ENCODE results near the gene SLC9A8.
"Not testable (repeated sequence)": the region's sequence is repeated elsewhere in the genome, so short reads cannot be mapped to it uniquely, and the experiment has no call there.

SLC9A8 gene

DNA sequence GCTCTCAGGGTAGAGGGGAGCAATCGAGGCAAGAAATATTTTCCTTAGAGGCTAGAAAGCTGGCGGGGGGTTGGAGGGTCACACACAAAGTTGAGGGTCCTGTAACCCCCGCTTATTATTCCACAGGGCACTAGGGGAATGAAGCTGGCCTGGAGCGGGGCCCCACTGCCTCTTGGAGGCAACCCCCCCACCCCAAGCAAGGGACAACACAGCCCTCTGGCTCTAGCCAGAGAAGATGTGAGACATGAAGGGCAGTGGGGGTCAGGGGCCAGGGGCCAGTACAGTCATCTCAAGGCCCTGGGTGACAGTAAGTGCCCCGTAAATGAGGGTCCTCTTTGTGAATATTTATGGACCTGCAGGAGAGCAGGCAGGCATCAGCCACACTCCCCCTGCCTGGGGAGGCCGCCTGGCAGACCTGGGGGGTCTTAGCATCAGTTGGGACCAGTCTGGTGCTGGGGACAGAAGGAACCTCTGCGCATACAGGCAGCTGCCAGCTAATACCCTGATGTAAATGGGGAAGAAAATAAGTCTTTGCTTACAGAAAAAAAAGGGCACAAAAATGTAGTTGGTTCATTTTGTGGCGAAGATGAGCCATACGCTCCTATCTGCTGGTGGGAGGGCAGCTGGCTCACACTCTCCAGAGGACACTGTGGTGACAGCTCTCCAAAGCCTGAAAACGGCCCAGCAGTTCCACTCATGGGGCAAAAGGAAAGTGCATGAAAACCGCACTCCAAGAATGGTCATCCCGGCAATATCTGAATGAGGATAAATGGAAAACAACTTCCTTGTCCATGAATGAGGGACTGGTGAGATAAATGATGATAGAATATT is 80.8 kb downstream of the SLC9A8 start:
- DNase-seq (ENCODE audit: low read depth) = no peak

DNA sequence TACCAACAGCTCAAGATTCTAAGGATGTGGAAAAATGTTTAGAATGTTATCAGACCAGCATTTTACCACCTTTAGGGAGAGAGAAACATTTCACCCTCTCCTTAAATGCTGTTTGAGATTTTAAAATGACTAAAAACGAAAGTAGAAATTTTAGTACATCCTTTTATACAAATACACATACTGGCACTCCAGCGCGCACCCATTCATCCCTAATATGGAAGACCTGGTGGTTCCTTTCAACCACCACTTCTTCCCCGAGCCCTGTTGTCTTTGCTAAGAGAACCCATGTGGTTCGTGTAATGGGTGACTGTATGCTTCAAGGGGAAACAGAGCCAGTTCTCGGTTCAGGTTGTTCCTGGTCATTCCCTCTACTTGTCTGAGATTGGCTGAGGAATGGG is 81.4 kb downstream of the SLC9A8 start:
- no peak for DNase-seq (ENCODE audit: low read depth)

DNA sequence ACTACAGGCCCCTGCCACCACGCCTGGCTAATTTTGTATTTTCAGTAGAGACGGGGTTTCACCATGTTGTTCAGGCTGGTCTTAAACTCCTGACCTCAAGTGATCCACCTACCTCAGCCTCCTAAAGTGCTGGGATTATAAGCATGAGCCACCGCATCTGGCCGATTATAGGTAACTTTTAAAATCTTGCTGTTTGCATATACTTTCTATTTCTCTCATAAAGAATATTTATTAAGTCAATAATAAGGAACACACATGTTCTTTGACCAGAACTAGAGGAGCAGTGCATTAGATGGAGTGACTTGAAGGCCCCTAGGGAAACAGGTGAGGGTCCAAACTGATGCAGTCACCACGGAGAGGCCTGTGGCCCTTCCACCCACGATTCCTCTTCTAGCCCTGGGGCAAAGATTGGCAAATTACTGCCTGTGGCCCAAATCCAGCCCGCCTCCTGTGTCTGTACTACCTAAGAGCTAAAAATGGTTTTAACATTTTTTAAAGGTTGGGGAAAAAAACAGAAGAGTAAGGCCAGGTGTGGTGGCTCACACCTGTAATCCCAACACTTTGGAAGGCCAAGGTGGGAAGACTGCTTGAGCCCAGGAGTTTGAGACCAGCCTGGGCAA is 83.0 kb downstream of the SLC9A8 start:
- not testable (repeated sequence) for DNase-seq (ENCODE audit: low read depth)

DNA sequence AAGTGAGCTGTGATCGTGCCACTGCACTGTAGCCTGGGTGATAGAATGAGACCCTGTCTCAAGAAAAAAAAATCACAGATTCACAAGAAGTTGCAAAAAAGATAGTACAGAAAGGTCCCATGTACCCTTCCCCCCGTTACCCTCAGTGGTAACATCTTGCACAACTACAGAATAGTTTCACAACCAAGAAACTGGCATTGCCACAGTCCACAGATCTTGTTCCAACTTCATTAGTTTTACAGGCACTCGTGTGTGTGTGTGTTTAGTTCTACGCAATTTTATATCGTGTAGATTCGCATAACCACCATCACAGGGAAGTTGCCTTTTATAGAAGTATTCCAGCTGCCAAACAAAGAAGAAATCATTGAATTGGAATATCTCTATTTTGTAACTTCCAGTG is 83.6 kb downstream of the SLC9A8 start:
- DNase-seq (ENCODE audit: low read depth) = no peak

DNA sequence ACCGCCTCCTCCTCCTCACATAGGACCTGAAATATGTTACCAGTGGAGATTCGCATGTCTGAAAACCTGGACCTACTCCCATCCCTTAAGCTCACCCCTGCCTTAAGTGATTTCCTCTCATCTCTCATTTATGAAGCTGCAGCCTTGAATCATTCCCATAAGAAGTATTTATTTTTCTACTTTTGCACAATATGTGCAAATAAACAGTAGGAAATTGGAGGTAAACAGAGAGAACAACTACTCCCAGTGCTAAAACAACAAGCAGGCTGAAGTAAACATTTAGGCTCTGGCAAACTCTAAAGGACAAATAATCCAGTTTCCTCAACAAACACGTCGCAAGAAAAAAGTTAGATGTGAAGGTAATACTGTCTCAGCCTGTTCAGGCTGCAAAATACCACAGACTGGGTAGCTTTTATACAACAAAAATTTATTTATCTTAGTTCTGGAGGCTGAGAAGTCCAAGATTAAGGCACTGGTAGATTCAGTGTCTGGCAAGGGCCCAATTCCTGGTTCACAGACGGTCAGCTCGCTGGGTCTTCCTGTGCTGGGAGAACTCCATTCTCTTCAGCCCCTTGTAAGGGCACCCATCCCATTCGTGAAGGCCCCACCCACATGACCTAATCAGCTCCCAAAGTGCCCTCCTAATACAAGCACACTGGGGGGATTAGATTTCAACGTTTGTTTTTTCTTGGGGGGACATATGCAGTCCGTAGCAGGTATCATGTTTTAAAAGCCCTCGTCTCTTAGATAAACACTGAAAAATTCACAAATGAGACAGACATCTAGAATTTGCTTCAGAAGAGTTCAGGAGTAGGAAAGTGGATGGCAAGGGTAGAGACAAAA is 87.1 kb downstream of the SLC9A8 start:
- no peak for DNase-seq (ENCODE audit: low read depth)

DNA sequence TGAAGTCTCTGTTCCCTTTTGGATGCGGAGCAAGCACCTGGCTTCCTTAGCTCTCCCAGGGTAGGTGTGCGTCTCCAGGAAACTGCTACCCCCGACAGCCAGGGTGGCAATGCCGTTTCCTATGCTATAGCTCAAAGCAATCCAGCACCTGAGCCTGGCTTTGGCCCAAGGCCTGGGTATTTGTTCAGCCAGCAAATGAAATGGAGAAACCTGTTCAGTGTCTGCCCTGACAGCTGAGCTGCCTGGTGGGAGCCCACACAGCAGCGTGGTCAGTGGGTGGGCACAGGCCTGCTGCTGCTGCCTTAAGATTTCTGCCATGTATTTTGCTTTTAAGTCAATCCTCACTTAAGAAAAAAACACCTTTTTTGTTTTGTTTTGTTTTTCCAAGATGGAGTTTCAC is 89.0 kb downstream of the SLC9A8 start:
- no peak for DNase-seq (ENCODE audit: low read depth)

DNA sequence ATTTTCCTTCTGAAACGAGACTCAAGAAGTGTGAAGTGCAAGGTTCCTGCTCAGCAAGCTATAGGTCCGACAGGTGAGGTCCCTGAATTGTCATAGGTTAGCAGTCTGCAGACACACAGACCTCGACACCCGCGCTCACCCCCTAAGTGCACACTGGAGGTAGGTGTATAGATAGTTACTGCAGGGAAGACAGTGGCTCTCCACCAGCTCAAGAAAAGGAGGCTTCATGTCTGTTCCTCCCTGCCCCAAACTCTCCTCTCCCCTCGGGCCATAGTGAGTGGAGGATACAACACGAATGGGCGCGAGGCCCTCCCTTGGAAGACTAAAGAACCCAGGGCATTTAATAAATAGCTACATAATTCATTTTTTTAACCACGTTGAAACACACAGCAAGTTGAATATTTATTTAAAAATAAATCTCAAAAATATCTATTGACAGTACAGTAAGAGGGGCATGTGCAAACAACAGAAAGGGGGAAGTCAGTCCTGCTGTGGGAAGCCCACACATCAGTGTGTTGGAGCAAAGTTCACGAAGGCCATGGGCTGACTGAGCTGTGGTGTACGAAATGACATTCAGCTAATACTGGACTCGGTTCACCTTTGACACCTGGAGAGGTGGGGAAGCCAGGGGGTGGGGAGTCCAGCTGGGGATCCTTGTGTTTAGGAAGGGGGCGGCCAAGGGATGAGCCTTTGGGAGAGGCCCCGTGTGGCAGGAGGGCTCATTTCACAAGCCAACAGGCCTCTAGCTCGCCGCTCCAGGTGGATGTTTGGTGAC is 92.0 kb downstream of the SLC9A8 start:
- no peak for DNase-seq (ENCODE audit: low read depth)

DNA sequence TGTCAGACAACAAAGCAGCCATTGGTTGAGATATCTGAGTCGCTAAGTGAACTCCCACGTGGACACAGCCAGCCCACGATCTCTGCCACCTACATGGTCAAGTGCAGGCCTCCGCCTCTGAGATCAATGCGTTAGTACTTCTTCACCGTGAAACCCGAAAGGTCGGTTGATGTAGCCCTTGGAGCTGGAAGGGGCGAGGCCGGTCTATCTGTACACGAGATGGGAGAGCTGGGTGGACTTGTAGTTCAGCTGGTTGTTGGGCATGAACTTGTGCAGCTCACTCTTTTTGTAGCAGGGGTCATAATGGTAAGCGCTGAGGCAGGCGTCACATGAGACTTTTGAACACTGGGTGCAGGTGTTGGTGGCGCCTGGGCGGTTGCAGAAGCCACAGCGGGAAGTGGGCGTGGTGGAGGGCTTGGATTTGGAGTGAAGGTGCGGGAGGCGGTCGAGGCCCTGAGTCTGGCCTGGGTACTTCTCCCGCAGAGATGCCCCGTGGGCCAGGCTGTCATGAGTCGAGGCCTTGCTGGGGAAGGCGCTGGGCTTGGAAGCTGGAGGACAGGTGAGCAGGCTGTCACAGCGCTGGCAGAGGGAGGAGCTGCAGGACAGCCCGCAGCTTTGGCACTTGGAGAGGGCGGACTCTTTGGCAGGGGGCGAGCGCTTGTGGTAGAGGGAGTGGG is 92.9 kb downstream of the SLC9A8 start:
- no peak for DNase-seq (ENCODE audit: low read depth)

DNA sequence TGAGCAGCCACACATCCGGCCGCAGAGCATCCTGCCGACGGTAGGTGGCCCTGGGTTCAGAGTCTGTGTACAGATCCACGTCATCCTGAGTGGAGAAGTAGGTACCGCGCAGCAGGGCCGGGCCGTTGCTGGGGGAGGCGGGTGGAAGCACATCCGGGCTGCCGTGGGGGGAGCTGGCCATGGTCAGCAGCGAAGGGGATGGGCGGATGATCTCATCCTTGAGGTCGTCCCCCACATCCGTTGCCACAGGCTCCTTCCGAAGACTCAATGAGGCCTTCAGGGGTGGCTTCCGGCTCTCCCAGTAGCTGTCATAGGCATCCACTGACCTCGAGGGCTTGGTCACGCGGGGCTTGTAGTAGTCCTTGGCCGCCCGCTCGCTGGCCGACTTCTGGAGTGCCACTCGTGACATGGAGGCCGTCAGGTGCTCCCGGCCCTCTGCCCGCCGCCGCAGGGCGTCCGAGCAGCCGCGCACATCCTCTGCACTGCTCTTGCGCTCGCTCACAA is 93.5 kb downstream of the SLC9A8 start:
- DNase-seq (ENCODE audit: low read depth) = no peak

DNA sequence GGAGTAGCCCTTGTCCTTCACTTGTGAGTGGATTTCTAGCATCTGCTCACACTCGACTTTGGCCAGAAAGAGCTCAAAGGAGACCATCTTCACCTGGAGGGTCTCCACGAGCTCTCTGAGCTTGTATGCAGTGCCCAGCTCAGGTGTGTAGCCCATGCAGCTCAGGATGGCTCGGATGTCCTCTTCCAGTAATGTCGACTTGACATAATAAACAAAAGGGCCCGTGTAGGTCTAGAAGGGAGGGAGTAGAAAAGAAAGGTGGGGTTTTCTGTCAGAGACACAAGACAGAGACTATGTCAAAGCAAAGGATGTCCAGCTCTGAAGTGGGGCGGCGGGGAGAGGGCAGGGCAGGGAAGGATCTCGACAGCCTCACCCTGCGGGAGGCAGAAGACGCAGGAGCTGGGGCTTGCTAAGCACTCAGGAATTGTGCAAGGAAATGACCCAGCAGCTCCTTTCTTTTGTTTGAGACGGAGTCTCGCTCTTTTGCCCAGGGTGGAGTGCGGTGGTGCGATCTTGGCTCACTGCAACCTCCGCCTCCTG is 94.1 kb downstream of the SLC9A8 start:
- no peak for DNase-seq (ENCODE audit: low read depth)

DNA sequence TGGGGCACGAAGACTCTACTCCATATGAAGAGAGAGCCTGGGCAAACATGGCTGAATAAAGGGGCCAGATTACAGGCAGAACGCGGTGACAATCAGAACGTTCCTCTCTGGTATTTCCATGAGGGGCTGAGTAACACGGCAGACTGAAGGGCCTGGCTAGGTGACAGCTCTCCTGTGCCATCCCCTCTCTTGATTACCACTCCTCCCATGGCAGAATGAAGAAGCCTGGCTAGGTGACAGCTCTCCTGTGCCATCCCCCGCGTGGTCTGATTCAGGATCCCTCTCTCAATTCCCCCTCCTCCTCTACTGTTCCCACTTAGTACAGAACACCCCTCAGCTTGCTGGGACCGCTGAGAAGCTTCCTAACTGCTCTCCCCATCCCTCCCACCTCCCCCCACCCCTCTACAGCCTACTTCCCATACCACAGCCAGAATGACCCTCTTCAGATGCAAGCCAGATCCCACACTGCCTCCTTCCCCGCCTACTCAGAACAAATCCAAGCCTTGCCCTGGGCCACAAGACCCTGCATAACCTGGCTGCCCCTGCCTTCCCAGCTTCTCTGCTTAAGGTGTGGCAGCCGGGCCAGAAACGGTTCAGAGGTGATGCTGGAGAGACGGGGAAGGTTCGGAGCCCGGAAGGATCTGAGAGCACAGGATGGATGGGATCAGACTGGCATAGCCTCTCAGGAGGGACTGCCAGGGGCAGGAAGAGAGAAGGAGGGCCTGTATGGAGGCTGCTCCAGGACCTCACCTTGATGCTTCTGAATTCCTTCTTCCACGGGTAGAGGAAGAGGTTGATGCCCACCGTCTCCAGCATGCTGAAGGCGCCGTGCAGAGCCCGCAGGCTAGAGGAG is 95.0 kb downstream of the SLC9A8 start:
- no peak for DNase-seq (ENCODE audit: low read depth)

DNA sequence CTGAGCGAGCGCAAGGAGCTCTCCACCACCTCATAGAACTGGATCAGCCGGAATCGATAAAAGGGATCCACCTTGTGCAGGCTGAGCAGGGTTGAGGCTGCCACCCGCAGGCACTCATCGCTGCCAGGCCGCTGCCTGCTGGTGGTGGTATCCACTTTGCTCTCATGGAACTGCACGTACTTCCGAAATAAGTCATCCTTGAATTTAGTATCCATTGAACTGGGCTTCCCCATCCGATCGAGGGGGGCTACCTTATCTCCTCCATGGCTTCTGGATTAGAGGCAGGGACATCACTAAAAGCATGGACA is 95.6 kb downstream of the SLC9A8 start:
- no peak for DNase-seq (ENCODE audit: low read depth)

DNA sequence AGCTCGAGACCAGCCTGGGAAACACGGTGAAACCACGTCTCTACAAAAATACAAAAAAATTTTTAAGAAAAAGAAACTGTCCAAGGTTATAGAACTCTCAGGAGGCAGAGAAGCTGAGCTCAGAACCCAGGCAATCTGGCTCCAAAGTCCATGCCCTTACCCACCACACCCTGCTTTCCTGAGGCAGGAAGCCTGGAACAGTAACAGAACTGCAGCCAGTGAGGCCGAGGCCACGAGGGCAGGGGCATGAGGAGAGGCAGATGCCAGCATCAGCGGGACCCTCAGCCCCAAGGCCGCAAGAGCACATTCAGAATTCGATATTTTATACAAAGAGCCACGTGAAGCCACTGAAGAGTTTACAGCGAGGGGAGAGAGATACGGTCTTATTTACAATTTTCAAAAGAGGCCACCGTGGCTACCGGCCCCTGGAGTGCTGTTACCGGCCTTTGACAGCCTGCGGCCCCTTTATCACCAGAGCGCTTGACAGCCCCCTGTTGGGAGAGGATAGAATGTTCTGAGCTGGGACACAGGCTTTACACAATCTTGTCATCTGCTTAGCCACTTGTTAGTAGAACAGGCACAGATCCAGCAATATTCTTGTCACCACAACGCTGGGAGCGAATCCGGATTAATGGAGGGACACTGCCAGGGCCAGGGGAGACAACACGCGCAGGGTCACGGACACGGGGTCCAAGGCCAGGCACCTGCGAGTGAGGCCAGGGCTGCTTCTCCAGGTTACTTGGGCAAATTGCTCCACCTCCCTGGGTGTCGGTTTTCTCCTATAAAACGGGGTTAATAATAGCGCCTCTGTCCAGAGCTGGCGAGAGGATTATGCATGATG is 97.1 kb downstream of the SLC9A8 start:
- DNase-seq (ENCODE audit: low read depth) = no peak

DNA sequence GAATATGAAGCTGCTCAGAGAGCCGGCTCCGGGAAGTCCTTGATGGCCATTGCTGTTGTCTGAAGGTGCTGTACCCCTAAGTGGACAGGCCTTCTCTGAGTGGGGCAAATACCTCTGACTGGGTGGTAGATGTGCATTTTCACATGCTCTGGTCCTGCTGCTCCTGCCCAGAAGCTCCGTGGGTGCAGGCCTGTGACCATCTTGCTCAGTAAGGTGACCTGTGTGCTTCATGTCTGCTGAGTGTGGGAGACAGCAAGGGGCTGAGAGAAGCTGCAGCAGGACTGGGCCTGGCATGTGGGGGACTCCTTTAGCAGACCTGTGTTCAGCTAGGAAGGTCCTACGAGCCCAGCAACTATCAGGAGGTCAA is 97.7 kb downstream of the SLC9A8 start:
- no peak for DNase-seq (ENCODE audit: low read depth)

DNA sequence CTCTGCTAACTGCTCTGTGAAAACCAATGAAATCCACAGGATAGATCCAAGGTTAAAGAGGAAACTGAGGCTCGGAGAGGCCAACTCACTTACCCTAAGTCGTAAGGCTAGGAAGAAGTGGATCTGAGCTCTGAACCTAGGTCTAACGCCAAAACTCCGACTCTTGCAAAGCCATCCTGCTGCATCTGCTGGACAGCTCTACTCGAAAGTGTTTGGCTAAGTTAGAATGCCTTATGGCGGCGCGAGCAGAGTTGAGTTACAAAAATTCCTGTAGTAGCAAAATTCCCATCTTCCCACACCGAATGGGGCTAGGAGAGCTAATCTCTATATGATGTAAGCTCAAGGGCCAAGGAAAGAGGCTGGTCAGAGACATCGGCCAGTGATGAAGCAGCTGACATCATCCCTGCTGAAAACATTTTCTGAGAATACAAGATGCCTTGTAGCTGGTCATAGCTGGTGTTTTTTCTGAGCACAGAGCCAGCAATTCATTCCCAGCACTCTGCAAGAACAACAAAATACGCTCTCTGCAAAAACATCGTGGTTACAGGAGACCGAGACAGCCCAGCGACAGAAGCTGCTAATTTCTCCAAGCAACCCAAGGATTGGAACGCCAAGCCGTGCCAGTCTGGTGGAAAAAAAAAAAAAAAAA is 100.9 kb downstream of the SLC9A8 start:
- DNase-seq (ENCODE audit: low read depth) = no peak

DNA sequence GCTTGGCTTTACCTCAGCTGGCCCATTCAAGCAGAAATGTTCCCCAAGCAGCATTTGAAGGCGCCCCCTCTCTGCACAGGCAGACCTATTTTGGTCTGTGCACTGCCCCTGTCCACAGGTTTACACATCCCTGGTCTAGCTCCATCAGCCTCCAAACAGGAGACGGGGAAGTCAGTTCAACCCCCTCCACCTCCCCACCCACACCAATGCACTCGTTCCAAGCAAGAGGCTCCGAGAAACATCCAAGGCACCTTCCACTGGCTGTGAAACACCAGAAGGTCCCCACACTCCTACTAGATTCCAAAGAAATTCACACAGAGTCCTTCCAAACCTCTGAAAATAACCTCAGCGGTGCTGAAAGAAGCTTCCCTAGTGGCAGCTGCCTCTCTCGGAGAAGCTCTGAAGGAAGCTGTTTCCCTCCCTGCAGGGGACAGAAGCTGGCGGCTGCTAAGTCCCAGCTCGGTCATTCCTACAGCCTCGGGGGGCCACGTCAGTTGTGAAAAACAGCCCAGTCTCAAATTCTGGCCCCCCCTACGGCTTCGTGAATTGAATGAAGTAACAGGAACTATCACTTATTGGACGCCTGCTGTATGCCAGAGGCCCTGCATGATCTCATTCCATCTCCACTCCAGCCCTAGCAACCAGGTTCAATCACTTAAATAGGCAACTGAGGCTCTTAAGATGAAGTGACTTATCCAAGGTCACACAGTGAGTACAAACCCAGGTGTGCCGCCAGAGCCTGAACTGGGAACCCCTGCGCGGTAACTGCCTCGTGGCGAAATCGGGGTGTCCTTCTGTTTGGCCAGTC is 101.9 kb downstream of the SLC9A8 start:
- no peak for DNase-seq (ENCODE audit: low read depth)

DNA sequence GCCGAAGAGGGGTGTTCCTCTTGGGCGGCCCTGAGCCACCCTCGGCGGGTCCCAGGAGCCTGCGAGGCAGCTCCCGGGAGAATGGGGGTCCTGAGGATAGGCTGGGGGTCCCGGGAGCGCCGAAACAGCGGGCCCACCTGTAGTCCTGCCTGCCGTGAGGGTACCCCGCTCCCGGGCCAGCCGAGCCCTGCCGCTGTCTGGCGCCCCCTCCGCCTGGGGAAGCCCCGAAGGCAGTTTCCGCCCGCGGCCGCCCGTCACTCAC is 102.4 kb downstream of the SLC9A8 start:
- no peak for DNase-seq (ENCODE audit: low read depth)

DNA sequence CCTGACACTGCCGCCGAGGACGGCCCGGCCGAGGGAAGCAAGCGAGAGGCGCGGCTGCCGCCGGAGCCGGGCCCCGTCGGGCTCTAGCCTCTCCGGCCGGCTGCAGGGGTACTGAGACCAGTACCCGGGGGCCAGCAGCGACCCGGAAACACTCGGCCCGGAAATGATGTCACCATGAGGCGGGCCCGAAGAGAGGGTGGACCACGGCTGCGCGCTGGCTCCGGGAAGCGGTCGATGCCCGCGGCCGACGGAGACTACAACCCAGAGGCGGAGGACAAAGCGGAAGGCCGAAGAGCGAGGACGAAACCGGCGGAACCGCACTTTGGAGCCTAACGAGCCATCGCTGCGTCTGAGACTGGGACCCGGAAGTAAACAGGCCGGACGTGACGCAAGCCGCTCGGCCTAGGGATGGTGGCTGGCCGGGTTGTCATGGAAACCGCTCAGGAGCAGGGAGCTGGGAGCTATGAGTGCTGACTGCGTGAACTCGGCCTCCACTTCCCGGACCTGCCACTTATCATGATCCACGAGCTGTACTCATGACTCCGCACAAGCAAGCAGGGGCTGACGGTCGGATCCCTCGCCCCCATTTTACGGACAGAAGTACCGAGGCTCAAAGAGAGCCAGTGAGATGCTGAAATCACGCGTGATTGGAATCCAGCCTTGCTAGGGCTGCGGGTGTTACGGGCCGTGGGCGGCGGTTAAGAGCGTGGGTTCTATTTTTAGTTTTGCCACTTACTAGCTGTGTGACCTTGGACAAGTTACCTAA is 102.9 kb downstream of the SLC9A8 start, which contains the start of gene SPATA2:
Gene SPATA2 (minus strand): TSS at position 150 of the 766 bp plus-strand sequence. CDS start 7,039 bp downstream, outside the sequence.
- DNase-seq (ENCODE audit: low read depth) = peak; percentile 90

All from T-helper 22 cell (primary cell).